Endothelial cell of umbilical vein (primary cell): ENCODE data around the gene LIN28B. TPM values are rescaled to one million over a fixed set of nuclear protein-coding genes. Genes with fewer than 3 reads are reported as not detected.

Experiments
- BruUV-seq: library from RNA; stranded (reverse); fragments of 400-500 nt; replicated peaks from 2 replicates; lab custom pipeline; 2021; lab: Mats Ljungman, UMichigan
- CTCF ChIA-PET: fragments of 300-600, 350-600 bp; sonication (Branson Sonifier 250); formaldehyde crosslinking; loops from one replicate; lab custom pipeline; 2021; ENCODE audit warnings: antibody characterized with exemption, inconsistent platforms; lab: Charles Lee
- POLR2A ChIA-PET: fragments of 300-600, 350-600 bp; sonication (Branson Sonifier 250); formaldehyde crosslinking; loops from one replicate; lab custom pipeline; 2021; ENCODE audit warnings: antibody characterized with exemption, inconsistent platforms; lab: Charles Lee
- DNase-seq: peaks from one replicate; pipeline ENCODE4 v3.0.0-alpha.2; 2011; ENCODE audit warnings: low read depth, low spot score
- FAIRE-seq: peaks from 2 replicates; lab custom pipeline; 2011; peaks lifted over from hg19 to GRCh38; lab: Jason Lieb, UNC
- H2AFZ ChIP-seq: 2 replicates; pipeline ENCODE4 v1.6.0; 2012; ENCODE audit warnings: low read depth, low read length, control low read depth, inconsistent platforms
- H3K27ac ChIP-seq: 2 replicates; pipeline ENCODE4 v1.5.1; 2011; ENCODE audit warnings: low read depth, mild to moderate bottlenecking, control low read depth, low read length, moderate library complexity; ENCODE audit not compliant: insufficient read depth
- H3K27me3 ChIP-seq, 2 experiments: 2 replicates each; pipeline versions ENCODE4 v1.6.0 to v1.6.1; 2011; ENCODE audit warnings: low read length in 2 of 2, mixed read lengths in 1 of 2; ENCODE audit not compliant: control insufficient read depth in 2 of 2, insufficient read depth in 2 of 2
- H3K36me3 ChIP-seq, 2 experiments: 2 replicates in 1 of 2; 3 replicates in 1 of 2; pipeline ENCODE4 v1.5.1; 2011; ENCODE audit warnings: low read length in 2 of 2, mild to moderate bottlenecking in 1 of 2, moderate library complexity in 1 of 2; ENCODE audit not compliant: control insufficient read depth in 2 of 2, insufficient read depth in 2 of 2; ENCODE audit errors: extremely low read depth in 1 of 2
- H3K4me1 ChIP-seq: 3 replicates; pipeline ENCODE4 v1.5.1; 2011; ENCODE audit warnings: mild to moderate bottlenecking, low read length; ENCODE audit not compliant: control insufficient read depth, insufficient read depth; ENCODE audit errors: extremely low read depth
- H3K4me2 ChIP-seq: 2 replicates; pipeline ENCODE4 v1.6.1; 2011; ENCODE audit warnings: low read length, control low read depth, mixed read lengths; ENCODE audit not compliant: insufficient read depth
- H3K4me3 ChIP-seq, 3 experiments: fragments of 200-600 bp in 1 of 3; sonication (generic), shearing (Covaris generic) in 1 of 3; replicated peaks in 1 of 3; 2 replicates each; pipeline ENCODE4 v1.5.1; 2011 to 2016; ENCODE audit warnings: control low read depth in 3 of 3, low read length in 3 of 3, mild to moderate bottlenecking in 2 of 3, inconsistent platforms in 1 of 3, low read depth in 1 of 3, moderate library complexity in 1 of 3; ENCODE audit not compliant: insufficient read depth in 1 of 3
- H3K79me2 ChIP-seq: 2 replicates; pipeline ENCODE4 v1.6.0; 2012; ENCODE audit warnings: low read length, inconsistent platforms; ENCODE audit not compliant: control insufficient read depth, insufficient read depth
- H3K9ac ChIP-seq: replicated peaks from 2 replicates; pipeline ENCODE3; 2011; ENCODE audit warnings: low read length, control low read depth; ENCODE audit not compliant: insufficient read depth; ENCODE audit errors: extremely low read depth
- H3K9me1 ChIP-seq: replicated peaks from 3 replicates; pipeline ENCODE4 v1.6.0; 2011; ENCODE audit warnings: mild to moderate bottlenecking, low read length; ENCODE audit not compliant: control insufficient read depth, insufficient read depth; ENCODE audit errors: extremely low read depth
- H3K9me3 ChIP-seq: replicated peaks from 2 replicates; pipeline ENCODE4 v1.5.1; 2012; ENCODE audit warnings: low read length, inconsistent platforms; ENCODE audit not compliant: control insufficient read depth, insufficient read depth
- H4K20me1 ChIP-seq: replicated peaks from 2 replicates; pipeline ENCODE3; 2011; ENCODE audit warnings: mild to moderate bottlenecking, low read length; ENCODE audit not compliant: control insufficient read depth, insufficient read depth; ENCODE audit errors: extremely low read depth
- EZH2 ChIP-seq: IDR thresholded peaks from 2 replicates; pipeline ENCODE4 v1.6.1; 2012; ENCODE audit warnings: borderline replicate concordance, low read depth, mild to moderate bottlenecking, moderate library complexity, low read length, inconsistent platforms; ENCODE audit not compliant: severe bottlenecking
- FOS ChIP-seq: IDR thresholded peaks from 2 replicates; pipeline ENCODE4 v1.6.1; 2011; ENCODE audit warnings: mild to moderate bottlenecking, low read length, moderate library complexity, borderline replicate concordance; ENCODE audit not compliant: insufficient read depth
- GATA2 ChIP-seq: IDR thresholded peaks from 2 replicates; pipeline ENCODE4 v1.7.0; 2011; ENCODE audit warnings: low read depth, mild to moderate bottlenecking, moderate library complexity, mixed read lengths, low read length; ENCODE audit not compliant: insufficient read length, insufficient read depth
- JUN ChIP-seq: IDR thresholded peaks from 2 replicates; pipeline ENCODE4 v1.6.1; 2011; ENCODE audit warnings: borderline replicate concordance, low read depth; ENCODE audit not compliant: insufficient read length, insufficient read depth
- MYC ChIP-seq: IDR thresholded peaks from one replicate; pipeline ENCODE4 v1.6.1; 2011; ENCODE audit warnings: mild to moderate bottlenecking, low read depth, low read length
- POLR2A ChIP-seq: IDR thresholded peaks from 2 replicates; pipeline ENCODE4 v1.6.1; 2012; ENCODE audit warnings: low read depth, mild to moderate bottlenecking, control low read depth, low read length
- POLR2AphosphoS5 ChIP-seq: IDR thresholded peaks from 2 replicates; pipeline ENCODE4 v1.6.1; 2012; ENCODE audit warnings: low read depth, mild to moderate bottlenecking, control low read depth, low read length, moderate library complexity; ENCODE audit not compliant: insufficient read depth
- dilution Hi-C: fragments of 300-500 bp; cut with MboI; formaldehyde crosslinking; loops from one replicate; pipeline ENCODE4 v1.15.0; 2019; ENCODE audit warnings: low sequenced_read_pairs; ENCODE audit not compliant: extremely low pct_ligation_motif_present
- intact Hi-C: fragments of 100-400 bp; cut with micrococcal nuclease; formaldehyde crosslinking; loops from one replicate; pipeline ENCODE4 v1.10.0; 2022
- polyA plus RNA-seq, 4 experiments: library from polyadenylated mRNA; depleted of rRNA in 3 of 4; stranded (reverse) in 3 of 4; unstranded in 1 of 4; fragments of >200 nt; gene quantifications; 2 replicates each; pipeline versions ENCODE4 v1.2.1 to v1.2.3, GENCODE V29; 2011 to 2012; ENCODE audit warnings: missing spikeins in 1 of 4
- total RNA-seq: library from RNA; stranded (reverse); gene quantifications from 2 replicates; pipeline ENCODE4 v1.2.3, GENCODE V29; 2021
- TF ChIP-seq, protein P1 (sequence below): IDR thresholded peaks from 2 replicates; pipeline ENCODE4 v1.6.1; 2011; ENCODE audit not compliant: insufficient read depth, insufficient read length
- TF ChIP-seq, protein P2 (sequence below), 2 donors: IDR thresholded peaks; 1 replicate in 1 of 2; 2 replicates in 1 of 2; pipeline ENCODE4 v1.5.1; 2011; ENCODE audit warnings: low read length in 2 of 2, mild to moderate bottlenecking in 2 of 2, moderate library complexity in 2 of 2, control low read depth in 1 of 2, inconsistent platforms in 1 of 2, low read depth in 1 of 2; ENCODE audit not compliant: insufficient read depth in 1 of 2; ENCODE audit errors: extremely low read depth in 1 of 2

LIN28B gene
- total and polyA plus RNA-seq, 2 donors (not counting 3 experiments of a cell fraction or from before 2014, with no cell fraction given), result not detected

DNA sequence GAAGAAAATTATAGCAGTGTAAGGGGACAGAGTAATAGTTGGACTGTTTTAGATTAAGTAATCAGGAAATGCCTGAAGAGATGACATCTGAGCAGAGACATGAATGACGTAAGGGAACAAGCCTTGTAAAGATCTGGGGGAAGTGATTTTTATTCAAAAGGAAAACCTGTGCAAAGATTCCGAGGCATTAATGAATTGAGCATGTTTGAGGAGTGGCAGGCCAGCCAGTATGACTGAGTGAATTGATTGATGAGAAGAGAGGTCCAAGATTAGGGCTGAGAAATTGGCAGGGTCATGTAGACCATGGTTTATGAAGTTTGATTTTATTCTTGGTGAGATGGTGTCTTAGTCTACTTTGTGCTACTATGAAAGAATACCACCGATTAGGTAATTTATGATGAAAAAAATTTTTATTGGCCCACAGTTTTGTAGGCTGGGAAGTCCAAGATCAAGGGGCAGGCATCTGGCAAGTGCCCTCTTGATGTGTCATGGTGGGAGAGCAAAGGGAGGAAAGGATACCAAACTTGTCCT is 95.1 kb downstream of the LIN28B start:
- Histone ChIP-seq H3K27ac (peak overlapping the region; percentile 66), H4K20me1 (no peaks in the 10 kb centered on the region), H3K4me1 (peaks cover 14% of the 10 kb centered on the region), H3K36me3 (no peaks in the 10 kb centered on the region), H2AFZ (peak overlapping the region; percentile 73), H3K9me3 (no peaks in the 10 kb centered on the region), H3K4me3 (no peak overlapping the region), H3K9me1 (no peaks in the 10 kb centered on the region), H3K9ac (no peak overlapping the region), H3K79me2 (no peaks in the 10 kb centered on the region), H3K27me3 (no peaks in the 10 kb centered on the region), H3K4me2 (peak overlapping the region; percentile 39)
- intact Hi-C loops, result no loop called here
- dilution Hi-C loops, result no loop called here
- peak; percentile 84 for DNase-seq
- ChIA-PET CTCF (no interaction called here), POLR2A (no interaction called here)
- peak; percentile 35 for TF ChIP-seq POLR2AphosphoS5
- peak; percentile 21 for TF ChIP-seq GATA2
- TF ChIP-seq, protein P1, sequence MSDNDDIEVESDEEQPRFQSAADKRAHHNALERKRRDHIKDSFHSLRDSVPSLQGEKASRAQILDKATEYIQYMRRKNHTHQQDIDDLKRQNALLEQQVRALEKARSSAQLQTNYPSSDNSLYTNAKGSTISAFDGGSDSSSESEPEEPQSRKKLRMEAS, result no peak
- TF ChIP-seq FOS, result no peak
- TF ChIP-seq MYC, result no peak
- TF ChIP-seq POLR2A, result no peak
- TF ChIP-seq EZH2, result no peak
- TF ChIP-seq, protein P2, sequence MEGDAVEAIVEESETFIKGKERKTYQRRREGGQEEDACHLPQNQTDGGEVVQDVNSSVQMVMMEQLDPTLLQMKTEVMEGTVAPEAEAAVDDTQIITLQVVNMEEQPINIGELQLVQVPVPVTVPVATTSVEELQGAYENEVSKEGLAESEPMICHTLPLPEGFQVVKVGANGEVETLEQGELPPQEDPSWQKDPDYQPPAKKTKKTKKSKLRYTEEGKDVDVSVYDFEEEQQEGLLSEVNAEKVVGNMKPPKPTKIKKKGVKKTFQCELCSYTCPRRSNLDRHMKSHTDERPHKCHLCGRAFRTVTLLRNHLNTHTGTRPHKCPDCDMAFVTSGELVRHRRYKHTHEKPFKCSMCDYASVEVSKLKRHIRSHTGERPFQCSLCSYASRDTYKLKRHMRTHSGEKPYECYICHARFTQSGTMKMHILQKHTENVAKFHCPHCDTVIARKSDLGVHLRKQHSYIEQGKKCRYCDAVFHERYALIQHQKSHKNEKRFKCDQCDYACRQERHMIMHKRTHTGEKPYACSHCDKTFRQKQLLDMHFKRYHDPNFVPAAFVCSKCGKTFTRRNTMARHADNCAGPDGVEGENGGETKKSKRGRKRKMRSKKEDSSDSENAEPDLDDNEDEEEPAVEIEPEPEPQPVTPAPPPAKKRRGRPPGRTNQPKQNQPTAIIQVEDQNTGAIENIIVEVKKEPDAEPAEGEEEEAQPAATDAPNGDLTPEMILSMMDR (IDR thresholded peaks at IDR 0.05; ENCODE audit: extremely low read depth in 1 of 2, insufficient read depth in 1 of 2, low read depth in 1 of 2, low read length in 2 of 2), result no peak
- TF ChIP-seq JUN, result peak; percentile 70
- peak; percentile 57 for FAIRE-seq
- BruUV-seq, result TSS peak; percentile 94
